AG04449 (cell line): ENCODE data around the gene CST8.

Source experiments
- CTCF ChIA-PET: fragments of 350-600 bp; formaldehyde crosslinking; extraction: SDS; loops from one replicate; lab custom pipeline; 2021; ENCODE audit warnings: antibody characterized with exemption; lab: Yijun Ruan, JAX
- POLR2A ChIA-PET: fragments of 400-600, 350-600 bp; formaldehyde crosslinking; extraction: SDS; loops from one replicate; lab custom pipeline; 2020; ENCODE audit warnings: antibody characterized with exemption, inconsistent platforms; lab: Yijun Ruan, JAX
- DNase-seq: peaks from one replicate; pipeline ENCODE4 v3.0.0-alpha.2; 2010; ENCODE audit warnings: low read depth, low spot score
- H3K4me3 ChIP-seq: 2 replicates; pipeline ENCODE4 v1.5.1; 2011; ENCODE audit warnings: low read depth, mild to moderate bottlenecking, control low read depth, low read length
- CTCF ChIP-seq: IDR thresholded peaks from one replicate; pipeline ENCODE4 v1.5.1; 2011; ENCODE audit warnings: mild to moderate bottlenecking, moderate library complexity, low read length, control low read depth, inconsistent platforms; ENCODE audit not compliant: insufficient read depth; ENCODE audit errors: missing control alignments

CST8 gene

DNA sequence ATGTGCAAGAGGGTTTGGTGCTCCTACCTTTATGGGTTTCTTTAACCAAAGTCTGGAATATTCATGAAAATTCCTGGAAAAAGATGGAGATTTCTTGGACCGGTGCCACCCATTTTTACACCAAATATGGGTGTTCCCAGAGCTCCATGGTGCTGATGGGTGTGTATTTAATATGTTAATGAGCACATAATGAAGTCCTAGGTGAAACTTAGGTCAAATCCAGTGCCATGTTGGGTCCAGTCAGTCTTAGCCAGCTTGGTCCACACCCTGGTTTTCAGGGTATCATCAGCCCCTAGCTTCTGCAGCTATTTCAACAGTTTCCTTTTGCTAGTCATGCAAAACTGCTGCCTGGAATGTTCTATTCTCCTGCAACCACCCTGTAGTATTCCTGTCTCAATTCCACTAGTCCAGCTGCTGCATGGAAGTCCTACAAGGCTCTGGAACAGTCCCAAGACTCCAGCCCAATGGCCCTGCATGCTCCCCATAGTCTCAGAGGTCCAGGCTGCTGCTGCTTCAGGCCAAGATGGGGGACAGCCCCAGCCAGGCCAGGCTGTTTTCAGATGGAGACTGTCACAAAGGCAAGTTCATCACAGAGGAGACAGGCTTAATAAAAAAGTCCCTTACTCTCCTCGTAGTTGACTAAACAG is 45.5 kb downstream of the CST8 start:
- ChIA-PET POLR2A (no interaction called here), CTCF (no interaction called here)
- no peak overlapping the region for H3K4me3 ChIP-seq
- no peak for TF ChIP-seq CTCF
- no peak for DNase-seq

DNA sequence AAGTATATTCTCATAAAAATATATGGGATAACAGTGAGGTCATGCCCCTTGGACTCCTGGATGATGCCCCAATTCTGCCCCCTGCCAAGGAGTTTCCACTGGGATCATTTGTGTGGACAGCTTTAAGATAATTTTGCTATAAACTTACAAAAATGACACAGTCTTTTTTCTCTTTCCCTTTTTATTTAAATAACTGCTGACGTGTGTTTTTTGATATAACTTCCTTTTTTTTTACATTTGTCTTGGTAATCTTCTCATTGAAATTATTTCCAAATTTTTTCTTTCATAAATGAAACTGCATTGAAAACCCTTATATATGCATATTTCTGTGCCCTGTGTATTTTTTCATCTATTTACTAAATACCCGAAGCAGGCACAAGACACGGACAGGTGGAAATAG is 46.1 kb downstream of the CST8 start:
- no peak for DNase-seq
- CTCF ChIA-PET, result no interaction called here
- no peak for TF ChIP-seq CTCF
- POLR2A ChIA-PET, result no interaction called here
- no peak overlapping the region for H3K4me3 ChIP-seq

GRCh38 chr20:23540624-23541023 is 49.7 kb downstream of the CST8 start:
- no peak overlapping the region for H3K4me3 ChIP-seq
- ChIA-PET POLR2A (no interaction called here), CTCF (no interaction called here)
- no peak for DNase-seq
- no peak for TF ChIP-seq CTCF

DNA sequence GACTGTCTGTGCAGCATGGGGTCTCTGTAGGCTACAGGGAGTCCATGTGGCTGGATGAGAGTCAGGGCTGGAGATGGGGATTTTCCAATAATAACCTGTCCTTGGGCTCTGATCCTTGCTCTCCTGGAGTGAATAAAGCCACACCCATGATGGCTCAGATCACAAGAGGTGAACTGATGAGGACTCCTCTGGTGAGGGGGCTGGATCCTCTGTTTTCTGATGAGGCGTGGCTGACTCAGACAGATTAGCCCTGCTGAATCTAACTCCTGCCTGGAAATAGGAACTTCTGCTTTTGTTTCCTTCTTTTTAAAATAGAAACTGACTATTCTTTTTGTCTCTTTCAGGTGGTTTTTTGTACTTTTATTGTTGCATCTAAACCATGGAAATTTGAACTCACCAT is 50.4 kb downstream of the CST8 start:
- TF ChIP-seq CTCF, result no peak
- CTCF ChIA-PET, result no interaction called here
- POLR2A ChIA-PET, result no interaction called here
- no peak for DNase-seq
- H3K4me3 ChIP-seq, result no peak overlapping the region

GRCh38 chr20:23541776-23542175 is 50.9 kb downstream of the CST8 start:
- POLR2A ChIA-PET, result no interaction called here
- CTCF ChIA-PET, result no interaction called here
- no peak overlapping the region for H3K4me3 ChIP-seq
- DNase-seq, result no peak
- no peak for TF ChIP-seq CTCF

DNA sequence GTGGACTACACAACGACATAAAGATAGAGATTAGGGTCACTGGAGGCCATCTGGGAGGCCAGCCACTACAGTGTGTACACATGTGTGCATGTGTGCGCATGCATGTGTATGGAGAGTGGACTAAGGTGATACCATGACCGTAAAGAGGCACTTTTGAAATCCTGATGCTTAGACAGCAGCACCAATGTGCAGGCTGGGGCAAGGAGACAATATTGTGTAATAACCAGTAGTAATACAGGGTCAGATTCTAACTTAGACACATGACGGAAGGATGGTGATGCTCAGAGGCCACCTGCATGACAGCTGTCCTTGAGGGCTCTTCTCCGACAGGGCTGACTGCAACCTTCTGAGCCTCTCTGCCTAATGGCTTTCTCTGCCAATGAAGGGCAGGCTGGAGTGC is 51.9 kb downstream of the CST8 start:
- TF ChIP-seq CTCF, result no peak
- no peak overlapping the region for H3K4me3 ChIP-seq
- ChIA-PET POLR2A (no interaction called here), CTCF (no interaction called here)
- DNase-seq, result no peak
